NCI-H1417 treated with DMSO at 0.1 percent for 48 hours (cell line): Measurements from ENCODE around the gene NGRN.

Source experiments
- DNase-seq: peaks from one replicate; lab custom pipeline; 2025; lab: John Stamatoyannopoulos, UW

The NGRN gene

GRCh38 chr15:90265271-90266060 is at the start of gene NGRN:
Gene NGRN, plus strand, starts transcription at chr15:90265672. Its CDS starts 41 bp downstream, at chr15:90265713.
- peak; percentile 85 for DNase-seq

- DNase-seq = no peak
Observed at GRCh38 chr15:90217671-90218394, 47.6 kb upstream of the NGRN start.

- DNase-seq = no peak
Observed at GRCh38 chr15:90219421-90220141, 45.9 kb upstream of the NGRN start.

- no peak for DNase-seq
Observed at GRCh38 chr15:90221246-90221900, 44.1 kb upstream of the NGRN start.

- DNase-seq = no peak
Observed at GRCh38 chr15:90222547-90222946, 42.9 kb upstream of the NGRN start.

GRCh38 chr15:90223441-90224165 is 41.9 kb upstream of the NGRN start:
- no peak for DNase-seq

- DNase-seq = no peak
Observed at GRCh38 chr15:90225047-90225446, 40.4 kb upstream of the NGRN start.

GRCh38 chr15:90225504-90226234 is 39.8 kb upstream of the NGRN start:
- DNase-seq = peak; percentile 79

- no peak for DNase-seq
Observed at GRCh38 chr15:90227336-90227735, 38.1 kb upstream of the NGRN start.

- DNase-seq = no peak
Observed at GRCh38 chr15:90227816-90228772, 37.4 kb upstream of the NGRN start.

- DNase-seq = no peak
Observed at GRCh38 chr15:90228960-90229359, 36.5 kb upstream of the NGRN start.

GRCh38 chr15:90230071-90230494 is 35.4 kb upstream of the NGRN start:
- no peak for DNase-seq

GRCh38 chr15:90230610-90231009 is 34.9 kb upstream of the NGRN start:
- DNase-seq = no peak

GRCh38 chr15:90231028-90232017 is 34.1 kb upstream of the NGRN start:
- no peak for DNase-seq

- no peak for DNase-seq
Observed at GRCh38 chr15:90232196-90232595, 33.3 kb upstream of the NGRN start.

GRCh38 chr15:90232941-90233386 is 32.5 kb upstream of the NGRN start:
- DNase-seq = no peak

- no peak for DNase-seq
Observed at GRCh38 chr15:90233387-90234095, 31.9 kb upstream of the NGRN start, which contains the start of gene CIB1. Gene CIB1, minus strand, starts transcription at chr15:90233941. Its CDS starts 56 bp downstream, at chr15:90233885.
